ENCODE measurements around the gene GALNT12.

GALNT12 gene

GRCh38 chr9:98852961-98853360 is 45.5 kb downstream of the GALNT12 start:
- Histone ChIP-seq H3K9me3 (ENCODE audit: control insufficient read depth, insufficient read depth, low read depth, low read length) (no peaks in the 10 kb centered on the region), H3K4me1 (ENCODE audit: control insufficient read depth, insufficient read depth, low read length) (no peaks in the 10 kb centered on the region), H3K4me3 (ENCODE audit: low read depth, low read length) (no peak overlapping the region), H3K36me3 (ENCODE audit: control insufficient read depth in 2 of 2, insufficient read depth in 1 of 2, low read length in 2 of 2) (no peaks in the 10 kb centered on the region), H3K27ac (ENCODE audit: extremely low read depth, low read depth, low read length) (no peak overlapping the region)
- CTCF ChIA-PET = interaction anchor here (7.5 kb wide), 1 partner anchor 146 kb away, joined by 105 read pairs; no protein-coding TSS in a partner anchor
- TF ChIP-seq KLF7 (tag by site-specific recombination; IDR thresholded peaks at IDR 0.05; ENCODE audit: borderline replicate concordance) (no peak), ZNF2 (tag by site-specific recombination; IDR thresholded peaks at IDR 0.05) (no peak), ZNF211 (tag by site-specific recombination; IDR thresholded peaks at IDR 0.05; ENCODE audit: low read depth) (no peak), AEBP2 (tag by site-specific recombination; IDR thresholded peaks at IDR 0.05; ENCODE audit: borderline replicate concordance) (no peak)
- POLR2A ChIA-PET = no interaction called here

GRCh38 chr9:98854266-98854665 is 46.8 kb downstream of the GALNT12 start:
- Histone ChIP-seq H3K4me3 (ENCODE audit: low read depth, low read length) (no peak overlapping the region), H3K4me1 (ENCODE audit: control insufficient read depth, insufficient read depth, low read length) (no peaks in the 10 kb centered on the region), H3K9me3 (ENCODE audit: control insufficient read depth, insufficient read depth, low read depth, low read length) (no peaks in the 10 kb centered on the region), H3K27ac (ENCODE audit: extremely low read depth, low read depth, low read length) (no peak overlapping the region), H3K36me3 (ENCODE audit: control insufficient read depth in 2 of 2, insufficient read depth in 1 of 2, low read length in 2 of 2) (no peaks in the 10 kb centered on the region)
- POLR2A ChIA-PET = no interaction called here
- TF ChIP-seq ZNF585B (tag by site-specific recombination; IDR thresholded peaks at IDR 0.05) (no peak), ZNF521 (tag by site-specific recombination; IDR thresholded peaks at IDR 0.05) (no peak), HOXC10 (CRISPR knock-in tag; IDR thresholded peaks at IDR 0.05) (no peak), KLF7 (tag by site-specific recombination; IDR thresholded peaks at IDR 0.05; ENCODE audit: borderline replicate concordance) (no peak), TSHZ1 (tag by site-specific recombination; IDR thresholded peaks at IDR 0.05; ENCODE audit: borderline replicate concordance) (no peak), ZNF792 (tag by site-specific recombination; IDR thresholded peaks at IDR 0.05) (no peak), ZNF449 (tag by site-specific recombination; IDR thresholded peaks at IDR 0.05) (no peak), ZNF266 (tag by site-specific recombination; IDR thresholded peaks at IDR 0.05; ENCODE audit: low read depth) (no peak), ZNF26 (tag by site-specific recombination; IDR thresholded peaks at IDR 0.05) (no peak), ZNF398 (tag by site-specific recombination; IDR thresholded peaks at IDR 0.05) (no peak), ZNF10 (tag by site-specific recombination; IDR thresholded peaks at IDR 0.05) (no peak), ZNF549 (tag by site-specific recombination; IDR thresholded peaks at IDR 0.05) (no peak), ZNF138 (tag by site-specific recombination; IDR thresholded peaks at IDR 0.05; ENCODE audit: borderline replicate concordance) (no peak), MZF1 (tag by site-specific recombination; IDR thresholded peaks at IDR 0.05; ENCODE audit: borderline replicate concordance) (no peak)
- CTCF ChIA-PET = interaction anchor here (1.2 kb wide), 1 partner anchor 147 kb away, joined by 3 read pairs; no protein-coding TSS in a partner anchor

Measured in HEK293 (cell line).